Measurements from ENCODE around the gene TBR1.

Gene TBR1

DNA sequence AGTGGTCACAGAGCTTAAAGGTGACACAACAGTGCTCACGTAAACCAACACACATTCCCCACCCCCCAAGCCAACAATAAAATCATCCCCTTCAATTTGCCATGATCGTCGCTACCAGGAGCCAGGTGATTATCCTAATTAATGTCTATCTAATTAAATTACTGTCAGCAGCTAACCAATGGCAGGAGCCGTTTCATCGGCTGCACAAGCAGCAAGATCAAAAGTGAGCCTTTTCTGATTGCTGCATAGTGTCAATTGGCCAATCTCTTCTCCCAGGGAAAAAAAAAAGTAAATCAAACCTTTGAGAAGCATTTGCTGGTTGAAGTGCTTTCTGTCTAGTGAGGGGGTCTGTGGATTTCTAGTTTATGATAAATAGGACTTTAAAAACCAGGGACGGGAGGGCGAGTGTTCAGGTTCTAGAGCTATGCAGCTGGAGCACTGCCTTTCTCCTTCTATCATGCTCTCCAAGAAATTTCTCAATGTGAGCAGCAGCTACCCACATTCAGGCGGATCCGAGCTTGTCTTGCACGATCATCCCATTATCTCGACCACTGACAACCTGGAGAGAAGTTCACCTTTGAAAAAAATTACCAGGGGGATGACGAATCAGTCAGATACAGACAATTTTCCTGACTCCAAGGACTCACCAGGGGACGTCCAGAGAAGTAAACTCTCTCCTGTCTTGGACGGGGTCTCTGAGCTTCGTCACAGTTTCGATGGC, at the start of gene TBR1:
TSS of gene TBR1 (plus strand) at position 311 of the 721 bp plus-strand sequence. CDS start at position 425, 114 bp downstream.
- DNase-seq (ENCODE audit: low read depth in 2 of 2), result no peak

DNA sequence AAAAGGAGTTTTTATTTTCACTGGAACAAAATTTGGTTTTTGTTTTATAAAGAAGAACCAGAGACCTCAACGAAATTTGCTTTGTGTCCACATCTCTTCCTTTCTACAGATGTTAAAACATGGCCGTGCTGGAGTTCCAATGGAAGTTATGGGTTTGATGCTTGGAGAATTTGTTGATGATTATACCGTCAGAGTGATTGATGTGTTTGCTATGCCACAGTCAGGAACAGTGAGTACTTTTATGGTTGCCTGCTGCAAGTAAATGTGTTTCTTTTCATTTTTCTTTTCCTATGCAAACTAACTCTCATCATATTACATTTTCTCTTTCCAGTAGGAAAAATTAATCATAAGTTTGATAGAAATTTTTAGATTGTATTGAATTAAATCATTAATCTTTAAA, 48.4 kb upstream of the TBR1 start:
- DNase-seq (ENCODE audit: low read depth in 2 of 2), result no peak

DNA sequence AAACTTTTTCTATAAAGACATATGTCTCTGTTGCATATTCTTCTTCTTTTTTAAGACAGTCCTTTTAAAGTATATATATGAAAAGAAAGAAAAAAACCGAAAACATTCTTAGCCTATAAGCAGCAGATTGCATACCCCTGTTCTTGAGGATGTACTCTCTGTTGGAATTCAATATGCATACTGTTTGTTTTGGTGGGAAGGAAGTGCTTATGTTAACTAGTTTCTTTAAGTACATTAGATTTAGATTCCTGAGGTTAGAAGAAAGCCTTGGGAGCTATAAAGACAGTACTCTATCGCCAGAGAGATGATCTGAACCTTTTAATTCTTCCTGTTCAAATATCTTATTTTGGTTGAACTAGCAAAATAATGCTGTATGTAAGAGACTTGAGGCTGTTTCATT, 46.8 kb upstream of the TBR1 start:
- DNase-seq (ENCODE audit: low read depth in 2 of 2), result no peak

DNA sequence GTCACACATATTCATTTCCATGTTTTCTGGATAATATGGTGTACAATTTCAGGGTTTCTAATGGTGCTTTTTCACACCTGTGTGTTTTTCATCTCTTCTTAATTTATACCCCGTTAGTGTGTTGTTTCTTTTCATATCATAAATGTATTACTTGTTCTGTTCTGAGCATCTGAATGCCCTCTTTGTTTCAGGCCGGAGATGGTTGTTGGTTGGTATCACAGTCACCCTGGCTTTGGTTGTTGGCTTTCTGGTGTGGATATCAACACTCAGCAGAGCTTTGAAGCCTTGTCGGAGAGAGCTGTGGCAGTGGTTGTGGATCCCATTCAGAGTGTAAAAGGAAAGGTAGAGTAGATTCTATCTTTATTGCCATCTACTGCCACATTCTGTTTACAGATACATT, 45.1 kb upstream of the TBR1 start:
- no peak for DNase-seq (ENCODE audit: low read depth in 2 of 2)

DNA sequence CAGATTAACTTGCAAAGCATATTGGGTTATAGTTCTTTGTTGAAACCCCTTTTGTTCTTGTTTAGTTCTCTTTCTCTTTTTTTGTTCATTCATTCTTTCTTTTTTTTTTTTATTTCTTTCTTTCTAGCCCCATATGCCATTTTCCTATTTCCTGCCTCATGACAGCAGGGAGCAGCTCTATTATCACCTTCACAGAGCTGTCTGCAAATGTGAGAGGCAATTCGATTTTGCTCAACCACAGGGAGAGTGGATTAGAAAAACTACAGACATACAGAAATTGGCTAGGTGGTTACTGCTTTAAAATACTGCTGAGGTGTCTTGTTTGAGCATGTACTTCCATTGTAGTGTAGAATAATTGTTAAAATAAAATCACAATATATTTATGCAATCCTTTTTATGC, 44.2 kb upstream of the TBR1 start:
- no peak for DNase-seq (ENCODE audit: low read depth in 2 of 2)

DNA sequence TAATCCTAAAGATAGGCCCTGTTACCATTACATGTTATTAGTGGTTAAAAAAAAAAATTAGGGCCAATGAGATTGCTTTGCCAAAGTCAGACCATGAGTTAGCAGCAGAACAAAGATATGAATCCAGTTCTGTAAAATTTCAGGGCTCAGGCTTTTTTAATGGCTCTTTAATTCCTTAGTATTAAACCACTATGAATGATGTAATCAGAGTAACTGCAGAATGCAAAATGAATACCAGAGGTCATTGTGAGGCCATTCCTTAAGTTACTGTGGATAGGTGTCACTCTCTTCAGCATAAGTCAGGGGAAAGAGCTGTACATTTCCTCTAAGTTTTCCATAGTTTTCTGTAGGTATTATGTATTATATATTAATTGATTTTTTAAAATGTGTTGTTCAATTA, 42.2 kb upstream of the TBR1 start:
- DNase-seq (ENCODE audit: low read depth in 2 of 2), result no peak

DNA sequence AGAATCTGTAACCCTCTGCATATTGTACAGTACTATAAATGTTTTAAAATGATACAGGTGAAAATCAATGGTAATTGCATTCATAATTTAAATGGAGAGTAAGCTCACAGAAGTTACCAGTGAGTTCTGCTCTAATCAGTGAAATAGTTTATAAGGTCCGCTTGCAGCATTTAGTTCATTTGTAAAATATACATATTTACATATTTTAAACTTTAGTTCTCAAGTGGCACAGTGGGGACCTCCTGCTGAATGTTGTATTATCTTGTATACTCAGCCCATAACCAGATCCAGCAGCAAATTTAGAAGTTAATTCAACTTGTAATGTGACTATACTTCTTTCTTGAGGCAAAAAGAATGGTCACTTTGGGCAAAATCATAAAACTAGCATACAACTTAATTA, 41.7 kb upstream of the TBR1 start:
- DNase-seq (ENCODE audit: low read depth in 2 of 2), result no peak

DNA sequence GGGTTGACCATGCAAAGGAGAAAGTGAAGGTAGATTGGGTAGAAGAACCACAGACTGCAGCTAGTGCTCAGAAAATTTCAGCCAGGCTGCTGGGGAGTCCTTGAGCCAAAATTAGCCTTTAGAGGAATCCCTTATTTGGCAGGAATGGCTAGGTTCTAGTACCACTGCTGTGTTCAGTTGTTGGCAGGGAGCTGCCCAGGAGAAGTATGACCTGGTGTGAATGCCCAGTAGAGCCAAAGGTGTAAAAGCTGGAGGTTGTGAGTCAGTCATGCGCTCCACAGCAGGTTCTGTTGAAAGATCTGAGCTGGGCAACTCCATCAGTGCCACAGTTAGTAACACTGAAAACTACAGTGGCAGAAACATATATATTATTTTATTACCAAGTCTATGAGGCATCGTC, 36.4 kb upstream of the TBR1 start:
- DNase-seq (ENCODE audit: low read depth in 2 of 2), result no peak

DNA sequence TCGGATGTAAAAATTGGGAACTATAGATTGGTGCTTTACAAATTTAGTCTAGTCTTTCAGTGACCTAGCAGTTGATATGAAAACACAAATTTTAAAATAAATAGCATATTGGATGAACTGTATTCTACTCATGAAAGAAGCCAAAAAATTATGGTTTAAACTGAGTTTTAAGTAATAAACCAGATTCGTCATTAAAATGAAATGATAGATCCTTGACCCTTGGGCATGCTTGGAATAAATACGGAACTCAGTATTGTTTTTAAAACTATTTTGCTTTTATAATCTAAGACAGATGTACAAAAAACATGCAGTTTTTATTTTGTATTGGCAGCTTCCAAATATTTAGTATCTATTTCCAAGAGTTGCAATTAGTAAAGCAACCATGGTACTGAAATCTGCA, 34.6 kb upstream of the TBR1 start:
- no peak for DNase-seq (ENCODE audit: low read depth in 2 of 2)

DNA sequence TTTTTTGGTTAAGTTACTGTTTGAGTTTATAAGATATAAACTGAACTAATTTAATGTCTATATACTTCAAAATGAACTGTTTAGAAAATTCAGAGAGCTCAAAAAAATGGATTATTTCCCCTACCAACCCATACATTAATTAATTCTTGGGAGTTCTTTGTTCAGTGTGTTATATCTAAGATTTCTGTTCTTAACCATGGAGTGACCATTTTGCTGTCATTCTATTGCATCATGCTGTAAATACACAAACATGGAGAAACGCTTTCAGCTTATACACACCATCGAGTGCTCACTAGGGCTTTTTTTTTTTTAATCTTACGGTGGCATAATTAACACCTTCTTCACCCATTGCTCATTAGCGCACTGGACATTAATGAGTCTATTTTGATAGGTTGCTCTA, 33.4 kb upstream of the TBR1 start:
- DNase-seq (ENCODE audit: low read depth in 2 of 2), result no peak

DNA sequence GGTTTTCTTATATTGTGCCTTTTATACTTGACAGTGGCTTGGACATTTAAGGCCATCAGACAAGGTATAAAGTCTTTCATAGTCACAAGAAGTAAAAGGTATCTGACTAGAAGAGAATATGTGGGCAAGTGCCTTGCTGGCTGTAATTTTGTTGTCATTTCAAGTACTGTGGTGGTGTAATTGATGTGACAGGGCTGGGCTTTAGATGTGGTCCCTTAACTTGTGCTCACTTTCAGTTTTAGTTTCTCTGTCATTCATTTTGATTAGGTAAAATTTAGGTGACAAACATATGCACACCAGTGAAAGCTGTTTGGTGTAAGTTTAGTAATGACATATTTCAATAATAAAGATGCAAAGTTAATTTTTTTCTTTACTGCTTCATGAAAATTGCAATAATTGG, 31.2 kb upstream of the TBR1 start:
- DNase-seq (ENCODE audit: low read depth in 2 of 2), result no peak

DNA sequence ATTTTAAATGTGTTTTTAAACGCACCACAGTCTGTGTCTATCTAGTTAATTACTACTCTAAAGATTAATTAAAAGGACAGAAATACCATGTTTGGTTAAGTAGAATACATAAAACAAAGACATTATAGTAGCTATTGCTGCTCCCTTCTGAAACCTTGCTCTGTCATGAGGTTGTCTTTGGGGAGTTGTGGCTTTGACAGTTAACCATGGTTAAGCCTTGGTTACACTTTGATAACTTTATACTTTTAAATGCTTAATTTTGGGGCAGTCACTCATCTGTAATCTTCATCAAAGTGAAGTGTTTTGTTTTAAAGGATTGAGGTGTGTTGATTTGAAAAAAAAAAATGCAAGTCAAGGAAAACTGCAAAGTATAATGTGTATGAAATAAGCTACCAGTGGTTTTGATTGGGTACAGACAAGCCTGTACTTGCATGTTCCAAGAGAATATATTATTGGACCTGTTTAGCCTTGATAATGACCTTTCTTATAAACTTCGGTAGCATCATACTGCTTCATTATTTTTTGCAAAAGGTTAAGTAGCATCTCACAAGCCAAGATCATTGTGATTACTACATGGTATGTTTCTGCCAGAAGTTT, 29.8 kb upstream of the TBR1 start:
- no peak for DNase-seq (ENCODE audit: low read depth in 2 of 2)

DNA sequence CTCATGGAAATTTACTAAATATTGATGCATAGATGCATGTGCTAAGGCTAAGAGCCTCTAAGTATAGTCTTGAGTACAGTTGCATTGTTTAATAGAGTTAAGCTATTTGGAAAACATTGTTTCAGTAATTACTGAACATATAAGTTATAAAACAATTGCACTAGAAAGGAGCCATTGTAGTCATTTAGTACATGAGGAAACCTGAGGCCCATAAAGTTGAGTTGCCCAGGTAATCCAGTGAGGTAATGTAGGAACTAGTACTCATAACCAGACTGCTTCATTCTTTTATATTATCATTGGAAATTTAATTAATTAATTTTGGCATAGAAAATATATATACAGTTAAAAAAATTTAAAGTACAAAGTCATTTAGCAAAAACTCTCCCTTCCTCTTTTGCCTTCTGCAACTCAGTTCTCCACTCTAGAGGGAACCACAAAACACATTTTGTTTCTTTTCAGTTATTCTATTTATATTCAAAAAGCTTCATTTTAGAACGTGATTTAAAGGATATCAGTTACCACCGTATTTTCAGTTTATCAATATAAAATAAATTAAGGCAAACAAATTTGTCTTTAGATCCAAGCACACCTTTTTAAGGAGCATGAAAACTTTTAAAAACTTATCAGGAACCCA, 27.8 kb upstream of the TBR1 start:
- no peak for DNase-seq (ENCODE audit: low read depth in 2 of 2)

DNA sequence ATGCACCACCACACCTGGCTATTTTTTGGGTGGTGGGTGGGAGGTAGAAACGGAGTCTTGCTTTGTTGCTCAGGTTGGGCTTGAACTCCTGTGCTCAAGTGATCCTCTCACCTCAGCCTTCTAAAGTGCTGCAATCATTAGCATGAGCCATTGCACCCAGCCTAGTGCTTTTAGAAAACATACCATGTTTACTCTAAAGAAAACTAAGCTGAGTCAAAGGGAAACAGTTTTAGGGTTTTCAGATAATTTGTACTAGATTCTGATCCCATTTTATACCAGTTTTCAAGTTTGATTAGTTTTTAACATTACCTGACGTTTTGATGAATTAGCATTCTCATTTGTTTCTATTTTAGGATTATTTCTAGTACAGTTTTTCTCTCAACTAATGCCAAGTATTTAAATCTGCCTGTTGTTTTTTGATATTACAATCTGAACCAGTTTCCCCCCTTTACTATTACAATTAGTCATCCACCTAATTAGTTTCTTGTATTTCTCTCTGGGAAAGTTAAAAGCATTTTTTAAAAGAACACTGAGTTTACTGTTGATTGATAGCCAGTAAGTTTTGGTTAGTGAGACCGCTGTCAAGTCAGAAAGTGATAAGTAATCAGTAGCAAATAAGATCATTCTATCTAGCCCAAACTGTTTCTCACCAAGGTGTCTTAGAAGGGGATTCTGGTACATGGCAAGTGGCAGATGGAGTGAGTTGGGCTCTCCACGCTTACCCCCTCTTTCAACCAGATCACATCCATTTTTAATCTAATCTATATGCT, 24.2 kb upstream of the TBR1 start:
- no peak for DNase-seq (ENCODE audit: low read depth in 2 of 2)

DNA sequence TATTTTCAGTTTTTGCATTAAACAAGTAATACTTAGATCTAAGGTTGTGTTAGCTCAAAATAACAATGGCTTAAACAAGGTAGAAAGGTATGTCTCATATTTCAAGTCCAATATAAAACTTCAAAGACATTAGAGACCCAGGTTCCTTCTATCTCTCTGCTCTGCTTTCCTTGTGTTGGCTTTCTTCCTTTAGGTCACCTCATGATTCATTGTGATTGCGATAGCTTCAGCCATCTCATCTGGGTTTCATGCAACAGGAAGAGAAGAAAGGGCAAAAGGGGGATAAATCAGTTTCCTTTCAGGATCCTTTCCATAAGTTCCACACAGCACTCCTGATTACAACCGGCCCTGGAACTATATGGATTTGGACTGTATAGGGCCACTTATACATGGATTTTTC, 16.0 kb upstream of the TBR1 start:
- DNase-seq (ENCODE audit: low read depth in 2 of 2), result no peak

DNA sequence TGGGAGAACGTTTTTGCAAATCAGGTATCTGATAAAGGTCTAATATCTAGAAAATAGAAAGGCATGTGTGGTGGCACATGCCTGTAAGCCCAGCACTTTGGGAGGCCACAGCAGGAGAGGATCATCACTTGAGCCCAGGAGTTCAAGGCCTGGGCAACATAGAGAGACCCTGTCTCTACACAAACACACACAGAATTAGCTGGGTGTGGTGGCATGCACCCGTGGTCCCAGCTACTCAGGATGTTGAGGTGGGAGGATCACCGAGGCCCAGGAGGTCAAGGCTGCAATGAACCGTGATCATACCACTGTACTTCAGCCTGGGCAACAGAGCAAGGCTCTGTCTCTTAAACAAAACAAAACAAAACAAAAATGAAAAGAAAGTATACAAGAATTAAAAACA, 13.8 kb upstream of the TBR1 start:
- DNase-seq (ENCODE audit: low read depth in 2 of 2), result no peak

DNA sequence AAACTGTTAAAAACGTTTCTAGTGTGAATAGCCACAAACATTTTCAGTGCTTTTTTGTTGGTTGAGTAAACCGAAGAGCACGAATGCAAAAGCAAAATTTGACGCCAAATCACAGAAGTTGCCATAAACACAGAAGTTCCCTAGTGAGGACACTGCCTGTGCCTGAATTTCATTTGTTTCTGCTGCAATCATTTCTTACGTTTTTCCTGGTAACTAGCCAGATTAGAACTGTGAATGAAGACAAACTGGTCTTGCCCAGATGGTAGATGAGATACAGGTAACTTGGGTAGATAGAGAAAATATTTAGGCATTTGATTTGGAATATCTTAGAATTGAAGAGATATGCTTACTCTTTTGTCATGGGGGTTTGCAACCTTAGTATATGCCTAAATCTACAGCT, 9.8 kb upstream of the TBR1 start:
- no peak for DNase-seq (ENCODE audit: low read depth in 2 of 2)

DNA sequence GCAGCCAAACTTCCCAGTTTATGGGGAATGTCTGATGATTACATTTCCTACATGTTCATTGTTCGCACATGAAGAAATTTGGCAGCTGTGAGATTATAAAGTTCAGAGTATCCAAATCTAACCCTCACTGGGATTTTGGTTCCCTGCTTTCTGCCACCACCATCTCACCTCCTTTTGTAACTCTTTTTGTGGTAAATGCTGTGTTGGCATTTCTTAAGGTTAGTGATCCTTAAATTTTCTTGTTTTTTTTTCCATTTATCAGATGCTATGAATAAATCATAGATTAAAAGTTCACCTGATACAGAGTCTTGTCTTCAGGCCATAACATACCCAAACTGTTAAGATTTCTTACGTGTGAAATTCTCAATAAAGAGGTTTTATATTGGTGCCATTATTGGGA, 8.5 kb upstream of the TBR1 start:
- DNase-seq (ENCODE audit: low read depth in 2 of 2), result no peak

DNA sequence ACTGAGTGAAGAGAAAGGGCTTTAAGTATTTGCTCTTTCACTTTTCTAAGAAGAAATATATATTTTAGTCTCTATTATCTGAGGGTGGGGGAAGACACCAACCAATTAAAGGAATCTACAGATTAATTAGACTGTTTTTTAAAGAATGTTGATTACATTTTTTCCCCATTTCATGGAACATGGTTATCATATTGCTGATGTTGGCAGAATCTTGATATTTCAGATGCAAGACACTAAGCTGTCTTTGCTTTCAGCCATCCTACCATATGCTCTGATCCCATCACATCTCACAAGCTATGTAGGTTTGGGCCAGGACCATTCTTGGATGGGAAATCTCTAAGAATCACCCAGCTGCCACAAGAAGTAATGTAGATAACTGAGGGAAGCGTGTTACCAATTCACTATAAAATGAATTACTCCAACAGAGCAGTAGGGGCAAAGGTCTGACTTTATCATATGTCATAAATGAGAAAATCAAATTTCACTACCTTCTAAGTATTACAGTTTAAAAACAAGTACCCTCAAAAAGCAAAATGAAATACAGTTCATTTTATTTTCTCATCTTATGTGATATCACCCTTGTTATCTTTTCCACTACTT, 6.7 kb upstream of the TBR1 start:
- no peak for DNase-seq (ENCODE audit: low read depth in 2 of 2)

DNA sequence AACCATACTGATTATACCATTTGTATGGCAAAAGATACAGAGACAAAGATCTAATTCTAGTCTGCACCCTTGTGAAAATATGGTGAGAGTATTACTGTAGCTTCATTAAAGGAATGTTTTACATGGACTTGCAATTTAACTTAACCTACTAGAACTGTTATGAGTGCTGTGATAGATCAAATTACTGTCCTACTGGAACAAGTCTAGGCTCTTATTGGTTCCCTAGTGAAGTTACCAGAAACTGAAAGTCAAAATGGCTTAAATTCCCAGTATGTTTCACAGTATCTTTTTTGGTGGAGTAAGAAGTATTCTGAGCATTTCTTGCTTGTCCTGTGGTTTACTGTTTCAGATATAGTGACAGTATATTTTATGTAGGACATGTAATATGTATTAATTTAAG, 3.8 kb upstream of the TBR1 start:
- no peak for DNase-seq (ENCODE audit: low read depth in 2 of 2)

DNA sequence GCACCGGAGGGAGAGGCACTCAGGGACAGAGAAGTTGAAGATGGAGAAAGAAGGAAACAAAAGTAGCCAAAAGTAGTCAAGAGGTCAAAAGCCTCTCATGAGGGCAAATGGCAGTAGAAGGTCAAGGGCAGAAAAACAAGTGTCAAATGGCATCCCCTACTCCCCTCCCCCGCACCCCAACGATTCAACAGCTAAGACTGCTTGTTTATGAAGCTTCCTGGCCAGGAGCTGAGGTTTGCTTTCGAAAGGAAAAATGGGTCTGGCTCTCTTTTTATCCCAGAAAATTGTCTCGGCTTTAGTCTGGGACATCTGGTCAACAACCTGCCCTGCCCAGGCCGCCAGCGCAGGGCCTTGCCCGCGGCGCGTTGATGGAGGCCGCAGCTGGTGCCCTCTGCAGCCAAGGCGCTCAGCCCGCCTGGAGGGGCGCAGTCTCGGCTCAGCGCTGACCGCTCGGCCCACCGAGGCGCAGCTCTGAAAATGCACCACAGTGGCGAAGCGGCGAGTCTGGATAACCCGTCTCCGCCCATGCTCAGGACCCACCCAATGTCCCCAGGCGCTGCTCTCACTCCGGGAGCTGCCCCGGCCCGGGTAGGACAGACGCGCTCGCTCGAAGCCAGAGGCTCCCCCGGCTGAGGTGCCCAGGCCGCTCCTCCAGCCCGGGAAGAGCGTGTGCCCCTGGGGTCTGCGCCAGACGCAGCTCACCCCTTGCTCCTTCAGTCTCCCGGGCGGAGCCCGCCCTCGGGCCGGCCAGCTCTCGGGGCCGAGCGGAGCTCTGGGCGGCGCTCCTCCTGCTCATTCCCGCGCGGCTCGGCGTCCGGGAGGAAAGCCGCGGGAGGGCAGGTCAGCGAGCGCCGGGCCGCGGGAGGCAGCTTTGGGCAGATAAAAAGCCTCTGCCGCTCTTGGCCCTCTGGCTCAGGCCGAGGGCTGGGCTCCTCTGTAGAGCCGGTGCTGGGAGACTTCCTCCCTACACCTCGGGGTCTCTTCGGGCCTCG, 1.8 kb upstream of the TBR1 start:
- no peak for DNase-seq (ENCODE audit: low read depth in 2 of 2)

Measured in stimulated activated CD8-positive, alpha-beta memory T cell treated with anti-CD3 and anti-CD28 coated beads, Interleukin-7, amount 100 ng/mL, for 4 hours (primary cell).